ENCODE results near the gene WDFY2.

Gene WDFY2

DNA sequence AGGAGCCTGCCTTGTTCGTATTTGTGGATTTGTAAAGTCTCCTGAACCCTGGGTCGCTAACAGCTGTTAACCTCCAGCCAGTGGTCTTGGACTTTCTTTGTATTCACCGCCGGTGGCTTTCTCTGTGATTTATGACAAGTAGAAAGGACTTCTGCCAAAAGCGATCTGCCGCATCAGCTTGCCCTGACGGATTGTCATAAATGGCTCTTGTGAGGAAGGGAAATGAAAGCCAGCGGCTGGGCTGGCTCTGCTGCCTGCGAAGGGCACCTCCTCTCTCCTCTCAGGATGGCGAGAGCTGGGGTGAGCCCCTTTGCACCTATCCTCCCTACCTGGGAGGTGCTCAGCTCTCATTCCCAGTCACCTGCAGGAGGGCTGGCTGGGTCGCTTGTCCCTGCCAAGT, 194.1 kb downstream of the WDFY2 start:
- TF ChIP-seq, protein P1, sequence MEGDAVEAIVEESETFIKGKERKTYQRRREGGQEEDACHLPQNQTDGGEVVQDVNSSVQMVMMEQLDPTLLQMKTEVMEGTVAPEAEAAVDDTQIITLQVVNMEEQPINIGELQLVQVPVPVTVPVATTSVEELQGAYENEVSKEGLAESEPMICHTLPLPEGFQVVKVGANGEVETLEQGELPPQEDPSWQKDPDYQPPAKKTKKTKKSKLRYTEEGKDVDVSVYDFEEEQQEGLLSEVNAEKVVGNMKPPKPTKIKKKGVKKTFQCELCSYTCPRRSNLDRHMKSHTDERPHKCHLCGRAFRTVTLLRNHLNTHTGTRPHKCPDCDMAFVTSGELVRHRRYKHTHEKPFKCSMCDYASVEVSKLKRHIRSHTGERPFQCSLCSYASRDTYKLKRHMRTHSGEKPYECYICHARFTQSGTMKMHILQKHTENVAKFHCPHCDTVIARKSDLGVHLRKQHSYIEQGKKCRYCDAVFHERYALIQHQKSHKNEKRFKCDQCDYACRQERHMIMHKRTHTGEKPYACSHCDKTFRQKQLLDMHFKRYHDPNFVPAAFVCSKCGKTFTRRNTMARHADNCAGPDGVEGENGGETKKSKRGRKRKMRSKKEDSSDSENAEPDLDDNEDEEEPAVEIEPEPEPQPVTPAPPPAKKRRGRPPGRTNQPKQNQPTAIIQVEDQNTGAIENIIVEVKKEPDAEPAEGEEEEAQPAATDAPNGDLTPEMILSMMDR (IDR thresholded peaks at IDR 0.05; ENCODE audit: low read depth, low read length), result no peak
- H3K4me3 ChIP-seq (ENCODE audit: low read depth, low read length), result no peak overlapping the region

DNA sequence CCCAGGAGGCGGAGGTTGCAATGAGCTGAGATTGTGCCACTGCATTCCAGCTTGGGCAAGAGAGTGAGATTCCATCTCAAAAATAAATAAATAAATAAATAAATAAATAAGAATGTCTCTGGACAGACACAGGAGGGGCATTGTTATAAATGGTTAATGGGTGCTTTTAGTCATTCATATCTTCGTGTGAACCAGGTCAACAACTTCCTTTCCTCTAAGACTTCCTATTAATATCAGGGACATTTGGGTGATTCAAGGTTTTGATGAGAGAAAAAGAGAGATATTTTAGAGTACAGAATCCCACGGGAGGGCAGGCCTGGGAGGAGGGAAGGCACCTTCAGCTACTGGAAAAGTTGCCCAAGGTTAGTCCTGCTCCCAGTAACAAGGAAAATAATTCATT, 195.8 kb downstream of the WDFY2 start:
- no peak overlapping the region for H3K4me3 ChIP-seq (ENCODE audit: low read depth, low read length)
- TF ChIP-seq, protein P1 (IDR thresholded peaks at IDR 0.05; ENCODE audit: low read depth, low read length), result no peak

DNA sequence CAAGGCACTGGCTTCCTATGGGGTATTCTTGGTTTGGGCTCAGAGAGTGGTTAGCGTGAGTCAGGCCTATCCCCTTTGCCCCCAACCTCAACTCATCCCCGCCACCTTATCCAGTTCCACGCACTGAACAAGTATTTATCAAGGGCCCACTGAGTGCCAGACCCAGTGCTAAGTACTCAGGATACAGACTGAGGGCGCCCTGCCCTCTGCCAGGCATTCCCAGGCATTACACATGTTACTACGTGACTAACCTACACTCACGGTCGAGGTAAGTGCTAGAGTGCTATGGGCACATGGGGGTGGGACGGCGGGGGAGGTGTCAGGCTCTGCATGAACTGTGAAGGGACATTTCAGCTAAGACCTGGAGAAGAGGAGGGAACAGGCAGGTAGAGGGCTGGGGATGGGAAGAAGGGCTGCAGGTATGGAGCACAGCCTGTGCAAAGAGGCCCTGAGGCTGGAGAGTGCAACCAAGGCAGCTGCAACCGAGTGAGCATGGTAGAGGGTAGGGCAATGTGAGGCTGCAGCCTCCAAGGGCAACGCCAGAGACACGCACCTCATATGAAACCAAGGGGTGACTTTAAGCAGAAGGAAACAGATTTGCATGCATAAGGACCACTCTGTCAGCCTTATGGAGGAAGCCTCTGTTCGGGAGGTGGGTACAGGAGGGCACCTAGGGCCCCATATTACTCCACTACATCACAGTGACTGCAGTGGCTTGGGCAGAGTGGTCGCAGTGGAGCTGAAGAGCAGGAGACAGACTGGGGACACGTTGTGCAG, 197.2 kb downstream of the WDFY2 start:
- TF ChIP-seq, protein P1 (IDR thresholded peaks at IDR 0.05; ENCODE audit: low read depth, low read length), result 0 out of 2 replicates have a peak, but pooled peaks have one; percentile 15
- no peak overlapping the region for H3K4me3 ChIP-seq (ENCODE audit: low read depth, low read length)

DNA sequence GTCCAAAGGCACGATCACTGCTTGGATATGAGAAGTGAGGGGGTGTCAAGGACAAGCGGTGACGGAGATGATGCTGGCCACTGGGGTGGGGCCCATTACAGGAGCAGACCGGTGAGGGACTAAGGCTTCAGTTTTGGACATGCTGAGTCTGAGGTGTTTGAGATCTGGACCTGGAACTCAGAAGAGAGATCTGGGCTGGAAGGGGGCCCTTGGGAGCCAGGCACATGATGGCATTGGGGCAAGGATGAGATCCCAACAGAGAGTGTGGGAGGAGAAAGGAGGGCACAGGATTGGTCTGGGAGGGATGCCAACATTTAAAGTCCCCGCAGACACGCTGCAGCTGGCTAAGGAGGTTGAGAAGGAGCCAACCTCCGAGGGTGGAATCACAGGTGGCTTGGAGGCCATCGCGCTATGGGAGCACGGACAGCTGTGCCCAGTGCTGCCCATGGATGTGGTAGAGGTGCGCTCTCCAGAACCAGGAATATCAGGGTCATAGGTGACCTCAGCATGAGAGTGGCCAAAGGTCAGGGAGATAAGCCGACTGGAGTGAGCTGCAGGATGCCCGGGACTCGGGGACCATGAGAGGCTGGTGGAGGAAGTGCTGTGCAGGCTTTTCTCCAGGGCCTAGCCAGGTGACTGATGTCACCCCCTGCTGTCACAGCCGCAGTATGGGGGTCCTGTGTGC, 197.9 kb downstream of the WDFY2 start:
- TF ChIP-seq, protein P1 (IDR thresholded peaks at IDR 0.05; ENCODE audit: low read depth, low read length), result no peak
- H3K4me3 ChIP-seq (ENCODE audit: low read depth, low read length), result no peak overlapping the region

DNA sequence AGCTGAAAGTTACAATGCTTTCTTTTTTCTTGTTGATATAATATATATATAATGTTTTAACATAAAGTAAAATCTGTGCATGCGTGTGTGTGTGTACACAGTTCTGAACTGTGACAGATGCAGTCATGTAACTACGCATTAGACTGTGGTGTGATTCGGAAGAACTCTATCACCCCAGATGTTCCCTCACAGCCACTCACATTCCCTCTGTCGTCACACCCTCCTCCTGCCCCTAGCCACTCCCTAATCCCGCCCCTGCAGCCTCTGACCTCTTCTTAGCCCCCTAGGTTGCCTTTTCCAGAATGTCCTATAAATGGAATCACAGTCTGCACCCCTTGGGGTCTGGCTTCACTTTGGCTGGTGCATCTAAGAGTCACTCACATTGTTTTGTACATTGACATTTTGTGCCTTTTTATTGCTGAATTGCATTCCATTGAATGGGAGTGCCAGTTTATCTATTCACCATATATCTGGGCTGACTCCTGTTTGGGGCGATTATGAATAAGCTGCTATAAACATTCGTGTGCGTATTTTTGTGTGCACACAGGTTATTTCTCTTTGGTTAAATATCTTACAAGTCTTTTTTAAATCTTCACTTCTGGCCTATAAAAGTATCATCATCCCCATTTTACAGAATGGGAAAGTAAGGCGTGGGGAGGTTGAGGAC, 199.3 kb downstream of the WDFY2 start:
- H3K4me3 ChIP-seq (ENCODE audit: low read depth, low read length), result no peak overlapping the region
- TF ChIP-seq, protein P1 (IDR thresholded peaks at IDR 0.05; ENCODE audit: low read depth, low read length), result no peak

DNA sequence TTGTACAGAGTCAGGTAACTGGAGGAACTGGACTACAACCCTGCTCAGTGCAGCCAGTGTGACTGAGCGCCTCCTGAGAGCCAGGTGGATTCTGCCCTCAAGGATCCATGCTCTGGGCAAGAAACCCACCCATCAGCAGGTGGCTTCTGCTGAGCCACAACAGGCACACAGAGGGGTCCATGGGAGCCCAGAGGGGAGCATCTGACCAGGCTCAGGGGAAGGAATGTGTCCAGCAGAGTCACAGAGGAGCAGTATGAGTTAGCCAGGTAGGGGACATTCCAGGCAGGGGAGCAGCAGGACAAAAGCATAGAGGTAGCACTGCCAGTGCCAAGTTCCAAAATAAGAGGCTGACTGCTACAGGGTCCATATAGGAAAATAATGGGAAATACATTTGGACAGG, 199.8 kb downstream of the WDFY2 start:
- TF ChIP-seq, protein P1 (IDR thresholded peaks at IDR 0.05; ENCODE audit: low read depth, low read length), result no peak
- no peak overlapping the region for H3K4me3 ChIP-seq (ENCODE audit: low read depth, low read length)
